C4-2B (cell line): ENCODE measurements around the gene GABRB1.

Source experiments
- H3K27ac ChIP-seq: fragments of 450-650 bp; 2 replicates; pipeline ENCODE4 v1.5.1; 2017
- ZFX ChIP-seq: fragments of 450-650 bp; IDR thresholded peaks from 2 replicates; pipeline ENCODE4 v1.6.1; 2017
- TF ChIP-seq, protein P1 (sequence below): fragments of 450-650 bp; conservative IDR thresholded peaks from 2 replicates; pipeline ENCODE4 v1.5.1; 2017; ENCODE audit warnings: mild to moderate bottlenecking

Gene GABRB1

GRCh38 chr4:47084795-47085194, 53.4 kb downstream of the GABRB1 start:
- no peak overlapping the region for H3K27ac ChIP-seq
- TF ChIP-seq, protein P1, sequence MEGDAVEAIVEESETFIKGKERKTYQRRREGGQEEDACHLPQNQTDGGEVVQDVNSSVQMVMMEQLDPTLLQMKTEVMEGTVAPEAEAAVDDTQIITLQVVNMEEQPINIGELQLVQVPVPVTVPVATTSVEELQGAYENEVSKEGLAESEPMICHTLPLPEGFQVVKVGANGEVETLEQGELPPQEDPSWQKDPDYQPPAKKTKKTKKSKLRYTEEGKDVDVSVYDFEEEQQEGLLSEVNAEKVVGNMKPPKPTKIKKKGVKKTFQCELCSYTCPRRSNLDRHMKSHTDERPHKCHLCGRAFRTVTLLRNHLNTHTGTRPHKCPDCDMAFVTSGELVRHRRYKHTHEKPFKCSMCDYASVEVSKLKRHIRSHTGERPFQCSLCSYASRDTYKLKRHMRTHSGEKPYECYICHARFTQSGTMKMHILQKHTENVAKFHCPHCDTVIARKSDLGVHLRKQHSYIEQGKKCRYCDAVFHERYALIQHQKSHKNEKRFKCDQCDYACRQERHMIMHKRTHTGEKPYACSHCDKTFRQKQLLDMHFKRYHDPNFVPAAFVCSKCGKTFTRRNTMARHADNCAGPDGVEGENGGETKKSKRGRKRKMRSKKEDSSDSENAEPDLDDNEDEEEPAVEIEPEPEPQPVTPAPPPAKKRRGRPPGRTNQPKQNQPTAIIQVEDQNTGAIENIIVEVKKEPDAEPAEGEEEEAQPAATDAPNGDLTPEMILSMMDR: no peak
- TF ChIP-seq ZFX: no peak

GRCh38 chr4:47088298-47088697, 56.9 kb downstream of the GABRB1 start:
- TF ChIP-seq, protein P1: no peak
- TF ChIP-seq ZFX: no peak
- no peak overlapping the region for H3K27ac ChIP-seq

DNA sequence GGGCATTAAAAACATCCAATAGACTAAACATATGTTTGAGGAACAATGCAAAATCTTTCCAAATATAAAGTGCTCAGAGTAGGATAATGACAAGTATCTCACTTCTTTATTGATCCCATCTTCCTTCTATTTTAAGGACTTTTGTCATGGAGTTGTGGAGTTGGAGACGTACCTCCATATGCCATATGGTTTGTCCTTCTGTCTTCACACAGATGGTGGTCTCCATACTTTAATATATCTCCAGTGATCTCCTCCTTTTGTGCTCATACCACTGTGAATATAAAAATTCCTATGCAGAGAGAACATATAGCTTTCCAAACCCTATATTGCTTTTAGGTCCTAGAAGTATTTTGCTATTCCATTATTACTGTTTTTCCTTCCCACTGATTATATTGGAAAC, 64.5 kb downstream of the GABRB1 start:
- H3K27ac ChIP-seq: no peak overlapping the region
- TF ChIP-seq, protein P1: no peak
- no peak for TF ChIP-seq ZFX

DNA sequence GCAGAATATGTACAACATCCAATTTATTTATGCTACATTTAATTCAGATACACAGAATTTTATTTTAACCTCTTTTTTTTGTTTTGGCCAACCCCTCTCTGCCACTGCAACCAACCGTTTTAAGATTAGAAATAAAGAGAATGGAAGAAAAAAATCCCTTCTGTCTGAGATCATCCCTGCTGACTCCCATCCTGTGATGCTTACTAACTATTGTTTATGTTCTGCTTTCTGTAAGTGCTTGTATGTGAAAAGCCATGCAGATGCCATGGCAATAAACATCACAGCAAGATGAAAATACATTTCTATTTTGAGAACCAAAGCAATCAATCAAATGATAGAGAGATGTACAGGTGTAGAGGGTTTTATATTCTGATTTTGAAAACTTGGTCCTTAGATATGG, 70.1 kb downstream of the GABRB1 start:
- no peak for TF ChIP-seq ZFX
- TF ChIP-seq, protein P1: no peak
- no peak overlapping the region for H3K27ac ChIP-seq

DNA sequence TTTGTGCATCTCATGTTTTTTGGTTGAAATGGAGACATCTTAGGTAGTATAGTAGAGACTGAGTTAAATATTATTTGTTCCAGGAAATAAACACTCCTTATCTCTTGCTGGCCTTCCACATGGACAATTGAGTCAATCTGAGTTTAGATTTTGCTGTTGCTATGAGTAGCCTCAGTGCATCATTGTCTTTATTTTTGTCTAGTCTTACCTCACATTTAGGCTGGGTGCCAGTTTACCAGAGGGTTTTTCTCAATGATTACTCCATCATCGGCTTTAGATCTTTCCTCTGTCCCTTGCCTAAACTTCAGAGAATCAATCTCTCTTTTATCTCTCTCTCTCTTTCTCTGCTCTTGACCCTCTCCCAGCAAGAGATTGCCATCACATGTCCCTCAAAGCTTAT, 73.6 kb downstream of the GABRB1 start:
- no peak overlapping the region for H3K27ac ChIP-seq
- TF ChIP-seq ZFX: no peak
- TF ChIP-seq, protein P1: no peak

- TF ChIP-seq, protein P1: no peak
- no peak for TF ChIP-seq ZFX
- H3K27ac ChIP-seq: no peak overlapping the region
These were observed 75.2 kb downstream of the GABRB1 start for GRCh38 chr4:47106561-47106960.

DNA sequence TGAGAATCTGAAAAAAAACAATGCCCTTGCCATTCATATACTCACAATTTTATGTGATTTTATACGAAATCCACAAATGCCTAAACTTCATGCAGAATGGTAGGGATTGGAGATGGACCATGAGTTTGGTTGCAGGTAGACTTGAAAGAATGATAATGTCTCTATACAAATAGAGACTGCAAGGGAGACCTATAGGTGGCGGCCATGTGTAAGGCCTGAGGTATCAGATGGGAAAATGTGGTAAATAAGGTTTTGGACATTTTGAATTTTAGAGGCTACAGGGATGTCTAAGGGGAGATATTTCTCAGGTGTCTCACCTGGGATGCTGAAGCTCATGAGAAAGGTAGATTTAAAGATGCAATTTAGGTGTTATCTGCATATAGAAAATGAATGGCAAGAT, 78.0 kb downstream of the GABRB1 start:
- TF ChIP-seq, protein P1: no peak
- no peak for TF ChIP-seq ZFX
- no peak overlapping the region for H3K27ac ChIP-seq
